ENCODE data around the gene RNF144A.

The RNF144A gene

DNA sequence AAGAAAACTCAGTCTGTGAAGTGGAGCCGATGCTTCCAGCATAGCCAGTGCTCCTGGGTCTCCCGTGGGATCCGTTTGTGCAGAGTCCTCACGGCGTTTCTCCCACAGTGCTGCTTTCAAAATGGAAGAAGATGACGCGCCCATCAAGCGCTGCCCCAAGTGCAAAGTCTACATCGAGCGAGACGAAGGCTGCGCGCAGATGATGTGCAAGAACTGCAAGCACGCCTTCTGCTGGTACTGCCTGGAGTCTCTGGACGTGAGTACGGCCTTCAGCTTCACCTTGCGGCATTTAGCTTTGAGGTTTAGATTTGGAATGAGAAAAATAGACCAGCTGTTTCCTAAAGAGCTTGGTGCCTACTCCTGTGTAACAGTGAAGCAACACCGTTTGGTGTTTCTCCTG lies 107.0 kb downstream of the RNF144A start:
- TF ChIP-seq ZFX (IDR thresholded peaks at IDR 0.05; ENCODE audit: borderline replicate concordance) = no peak
- TF ChIP-seq, protein P1, sequence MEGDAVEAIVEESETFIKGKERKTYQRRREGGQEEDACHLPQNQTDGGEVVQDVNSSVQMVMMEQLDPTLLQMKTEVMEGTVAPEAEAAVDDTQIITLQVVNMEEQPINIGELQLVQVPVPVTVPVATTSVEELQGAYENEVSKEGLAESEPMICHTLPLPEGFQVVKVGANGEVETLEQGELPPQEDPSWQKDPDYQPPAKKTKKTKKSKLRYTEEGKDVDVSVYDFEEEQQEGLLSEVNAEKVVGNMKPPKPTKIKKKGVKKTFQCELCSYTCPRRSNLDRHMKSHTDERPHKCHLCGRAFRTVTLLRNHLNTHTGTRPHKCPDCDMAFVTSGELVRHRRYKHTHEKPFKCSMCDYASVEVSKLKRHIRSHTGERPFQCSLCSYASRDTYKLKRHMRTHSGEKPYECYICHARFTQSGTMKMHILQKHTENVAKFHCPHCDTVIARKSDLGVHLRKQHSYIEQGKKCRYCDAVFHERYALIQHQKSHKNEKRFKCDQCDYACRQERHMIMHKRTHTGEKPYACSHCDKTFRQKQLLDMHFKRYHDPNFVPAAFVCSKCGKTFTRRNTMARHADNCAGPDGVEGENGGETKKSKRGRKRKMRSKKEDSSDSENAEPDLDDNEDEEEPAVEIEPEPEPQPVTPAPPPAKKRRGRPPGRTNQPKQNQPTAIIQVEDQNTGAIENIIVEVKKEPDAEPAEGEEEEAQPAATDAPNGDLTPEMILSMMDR (IDR thresholded peaks at IDR 0.05) = no peak

GRCh38 chr2:7025082-7025481 lies 107.9 kb downstream of the RNF144A start:
- no peak for TF ChIP-seq ZFX (IDR thresholded peaks at IDR 0.05; ENCODE audit: borderline replicate concordance)
- TF ChIP-seq, protein P1 (IDR thresholded peaks at IDR 0.05) = no peak

More for the DNA sequence above, 107.0 kb downstream of the RNF144A start:
- H3K27ac ChIP-seq = no peak overlapping the region

DNA sequence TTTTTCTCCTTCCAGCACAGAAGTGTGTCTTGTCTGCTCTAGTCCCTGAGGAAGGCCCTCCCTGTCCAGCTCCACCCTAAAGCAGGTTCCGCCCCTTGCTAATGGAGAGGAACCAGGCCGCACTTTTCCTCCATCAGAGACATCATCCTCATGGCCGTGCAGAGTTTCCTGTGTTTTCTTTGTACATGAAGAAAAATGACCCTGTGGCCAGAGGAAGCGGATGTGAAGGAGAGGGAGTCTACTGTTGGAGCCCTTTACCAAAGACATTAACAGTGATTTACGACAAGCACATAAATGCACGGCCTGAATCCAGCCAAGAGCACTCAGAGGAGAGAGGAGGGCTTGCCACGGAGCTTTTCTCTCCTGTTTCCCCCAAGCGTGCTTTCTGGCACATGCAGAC lies 109.5 kb downstream of the RNF144A start:
- no peak overlapping the region for H3K27ac ChIP-seq
- TF ChIP-seq ZFX (IDR thresholded peaks at IDR 0.05; ENCODE audit: borderline replicate concordance) = no peak
- TF ChIP-seq, protein P1 (IDR thresholded peaks at IDR 0.05) = no peak

More at GRCh38 chr2:7025082-7025481, 107.9 kb downstream of the RNF144A start:
- H3K27ac ChIP-seq = no peak overlapping the region

DNA sequence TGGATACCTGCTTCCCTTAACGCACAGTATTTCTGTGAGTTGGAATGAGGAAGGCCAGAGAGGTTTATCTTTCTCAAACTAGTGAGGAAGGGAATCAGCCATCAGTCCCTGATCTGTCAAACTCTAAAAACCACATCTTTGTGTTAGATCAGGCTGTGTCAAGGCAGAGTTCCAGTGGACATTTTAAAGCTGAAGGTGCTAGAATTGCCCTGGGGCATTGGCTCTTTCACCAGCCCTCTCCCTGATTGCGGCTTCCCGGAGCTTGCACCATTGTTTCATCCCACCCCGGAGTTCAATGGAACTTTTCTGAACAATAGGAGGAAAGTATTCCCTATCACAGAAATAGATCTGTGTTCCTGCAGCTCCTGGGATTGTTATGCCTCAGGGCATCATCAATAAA lies 110.2 kb downstream of the RNF144A start:
- TF ChIP-seq, protein P1 (IDR thresholded peaks at IDR 0.05) = no peak
- no peak overlapping the region for H3K27ac ChIP-seq

GRCh38 chr2:7027956-7028655 lies 110.9 kb downstream of the RNF144A start:
- H3K27ac ChIP-seq = no peak overlapping the region
- TF ChIP-seq ZFX (IDR thresholded peaks at IDR 0.05; ENCODE audit: borderline replicate concordance) = no peak
- TF ChIP-seq, protein P1 (IDR thresholded peaks at IDR 0.05) = no peak

GRCh38 chr2:7028846-7029245 lies 111.6 kb downstream of the RNF144A start:
- no peak for TF ChIP-seq ZFX (IDR thresholded peaks at IDR 0.05; ENCODE audit: borderline replicate concordance)
- TF ChIP-seq, protein P1 (IDR thresholded peaks at IDR 0.05) = no peak
- H3K27ac ChIP-seq = no peak overlapping the region

GRCh38 chr2:7029291-7030059 lies 112.3 kb downstream of the RNF144A start:
- no peak overlapping the region for H3K27ac ChIP-seq
- no peak for TF ChIP-seq ZFX (IDR thresholded peaks at IDR 0.05; ENCODE audit: borderline replicate concordance)
- TF ChIP-seq, protein P1 (IDR thresholded peaks at IDR 0.05) = no peak
